Eye (tissue), 1 donor: ENCODE measurements around the gene TEX29.
A peak's percentile ranks its signal among the peaks of the same experiment; 100 is the strongest.

Experiments used
- DNase-seq: peaks from one replicate; pipeline ENCODE4 v3.0.0-alpha.2; 2015

The TEX29 gene

DNA sequence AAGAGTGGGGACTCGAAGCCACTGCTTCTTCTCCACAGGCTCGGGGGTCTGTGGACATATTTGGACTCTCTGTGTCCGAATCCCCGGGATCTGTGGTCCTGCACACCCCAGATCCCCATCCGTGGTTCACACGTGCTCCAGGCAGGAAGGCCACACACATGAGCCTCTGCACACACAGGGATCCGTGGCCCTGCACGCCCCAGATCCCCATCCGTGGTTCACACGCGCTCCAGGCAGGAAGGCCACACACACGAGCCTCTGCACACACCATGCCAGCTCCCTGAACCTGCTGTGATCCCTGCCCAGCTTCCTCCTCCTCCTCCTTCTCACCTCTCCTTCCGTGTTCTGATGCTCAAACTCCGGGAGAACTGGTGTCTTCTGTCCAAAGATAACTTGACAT lies 3.1 kb downstream of the TEX29 start:
- no peak for DNase-seq

DNA sequence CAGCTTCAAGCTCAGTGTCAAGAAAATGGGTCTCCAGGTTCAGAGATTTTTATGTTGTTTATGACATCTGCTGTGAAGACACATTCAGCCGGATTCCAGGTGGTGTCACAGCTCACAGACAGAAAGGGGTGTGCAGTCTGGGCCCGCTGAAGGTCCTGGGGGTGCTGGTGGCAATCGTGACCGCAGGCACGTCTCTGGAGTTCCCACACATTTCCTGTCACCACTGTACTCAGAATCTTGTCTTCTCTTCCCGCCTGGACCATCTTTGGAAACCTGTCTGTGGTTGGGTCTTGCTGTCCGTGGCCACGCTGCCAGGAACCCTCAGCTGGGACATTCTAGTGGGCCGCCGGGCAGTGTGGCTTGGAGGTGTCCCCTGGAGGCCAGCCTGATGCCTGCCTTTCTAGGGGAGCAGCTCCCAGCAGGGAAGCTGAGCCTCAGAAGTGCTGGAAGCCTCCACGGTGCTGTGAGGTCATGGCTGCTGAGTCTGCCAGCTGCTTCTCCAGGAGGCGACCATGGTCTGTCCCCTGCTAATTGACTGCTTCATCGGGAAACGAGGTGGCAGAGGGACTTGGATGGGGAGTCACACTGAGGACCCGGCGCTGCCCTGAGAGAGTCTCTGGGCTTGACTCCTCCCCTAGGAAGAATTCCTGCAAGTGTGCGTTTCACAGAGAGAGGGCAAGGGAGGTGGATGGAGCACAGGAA lies 3.7 kb downstream of the TEX29 start:
- peak; percentile 22 for DNase-seq

DNA sequence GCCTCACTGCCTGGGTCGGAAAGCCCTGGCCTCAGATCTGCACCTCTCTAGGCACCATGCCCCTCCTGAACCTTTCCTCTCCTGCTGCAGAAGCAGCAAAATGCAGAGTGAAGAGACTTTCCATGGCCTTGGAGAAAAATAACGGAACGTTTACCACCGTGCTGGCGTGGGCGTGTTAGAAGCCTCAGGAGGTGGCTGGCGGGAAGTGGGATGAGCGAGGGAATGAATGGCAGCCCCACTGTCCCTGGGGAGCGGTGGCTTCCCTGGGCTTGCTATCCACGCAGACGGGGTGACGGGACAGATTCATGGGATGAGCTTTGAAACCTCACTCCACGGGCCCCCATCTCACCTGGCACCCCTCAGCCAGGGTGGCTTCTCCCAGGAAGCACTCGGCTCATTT lies 4.3 kb downstream of the TEX29 start:
- DNase-seq, result no peak

DNA sequence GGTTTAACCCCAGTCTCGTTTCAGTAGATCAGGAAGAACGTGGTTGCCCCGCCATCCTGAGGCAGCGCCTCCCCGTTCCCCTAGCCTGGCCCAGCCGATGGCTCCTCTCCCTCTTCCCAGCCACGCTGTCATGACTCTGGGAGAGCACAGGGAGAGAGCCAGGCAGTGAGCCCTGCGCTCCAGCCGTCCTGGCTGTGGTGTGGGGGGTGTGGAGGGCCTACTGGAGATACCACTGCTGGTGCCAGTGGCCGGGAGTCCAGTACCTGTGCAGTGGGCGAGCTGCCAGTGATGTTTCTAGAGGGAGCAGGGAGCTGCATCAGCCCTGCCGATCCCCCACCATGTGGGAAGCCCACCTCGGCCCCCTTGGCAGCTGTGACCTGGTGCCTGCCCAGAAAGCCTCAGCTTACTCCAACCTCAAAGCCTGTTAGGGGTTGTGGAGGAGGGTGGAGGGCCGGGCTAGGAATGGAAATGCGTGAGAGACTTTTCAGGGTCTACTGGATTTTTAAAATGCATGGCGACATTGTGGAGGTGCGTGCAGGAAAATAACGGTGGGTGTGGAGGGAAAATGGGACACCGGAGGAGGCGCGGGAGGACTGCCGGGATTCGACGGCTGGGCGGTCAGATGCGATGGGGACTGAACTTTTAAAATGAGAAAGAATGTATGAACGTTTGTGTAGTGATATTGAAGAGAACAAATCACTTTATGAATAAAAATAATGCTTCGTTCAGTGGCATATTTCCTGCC lies 4.9 kb downstream of the TEX29 start:
- DNase-seq, result no peak

DNA sequence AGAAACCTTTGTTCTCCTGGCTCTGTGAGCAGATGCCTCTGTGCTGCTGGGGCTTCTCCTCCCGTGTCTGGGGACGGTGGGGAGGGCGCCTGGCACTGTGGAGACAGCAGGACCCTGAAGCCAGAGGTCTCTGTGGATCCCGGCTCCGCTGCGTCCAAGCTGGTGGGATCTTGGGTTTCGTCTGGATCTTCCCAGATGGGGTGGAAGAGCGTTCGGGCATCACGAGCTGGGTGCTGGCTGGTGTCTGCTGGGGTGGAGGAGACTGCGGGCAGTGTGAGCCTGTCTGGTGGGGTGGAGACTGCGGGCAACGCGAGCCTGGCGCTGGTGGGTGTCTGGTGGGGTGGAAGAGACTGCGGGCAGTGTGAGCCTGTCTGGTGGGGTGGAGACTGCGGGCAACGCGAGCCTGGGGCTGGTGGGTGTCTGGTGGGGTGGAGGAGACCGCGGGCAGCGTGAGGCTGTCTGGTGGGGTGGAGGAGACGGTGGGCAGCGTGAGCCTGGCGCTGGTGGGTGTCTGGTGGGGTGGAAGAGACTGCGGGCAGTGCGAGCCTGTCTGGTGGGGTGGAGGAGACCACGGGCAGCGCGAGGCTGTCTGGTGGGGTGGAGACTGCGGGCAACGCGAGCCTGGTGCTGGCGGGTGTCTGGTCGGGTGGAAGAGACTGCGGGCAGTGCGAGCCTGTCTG lies 5.6 kb downstream of the TEX29 start:
- no peak for DNase-seq

DNA sequence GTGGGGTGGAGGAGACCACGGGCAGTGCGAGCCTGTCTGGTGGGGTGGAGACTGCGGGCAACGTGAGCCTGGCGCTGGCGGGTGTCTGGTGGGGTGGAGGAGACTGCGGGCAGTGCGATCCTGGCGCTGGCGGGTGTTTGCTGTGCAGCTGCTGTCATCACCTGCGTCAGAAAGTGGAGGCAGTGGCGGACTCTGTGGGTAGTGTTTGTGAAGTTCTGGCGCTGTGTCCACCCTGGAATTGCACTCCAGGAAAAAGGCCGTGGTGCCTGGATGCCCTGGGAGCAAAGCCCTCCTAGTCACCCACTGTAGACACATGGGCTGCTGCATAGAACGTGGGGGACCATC lies 6.2 kb downstream of the TEX29 start:
- DNase-seq, result no peak

DNA sequence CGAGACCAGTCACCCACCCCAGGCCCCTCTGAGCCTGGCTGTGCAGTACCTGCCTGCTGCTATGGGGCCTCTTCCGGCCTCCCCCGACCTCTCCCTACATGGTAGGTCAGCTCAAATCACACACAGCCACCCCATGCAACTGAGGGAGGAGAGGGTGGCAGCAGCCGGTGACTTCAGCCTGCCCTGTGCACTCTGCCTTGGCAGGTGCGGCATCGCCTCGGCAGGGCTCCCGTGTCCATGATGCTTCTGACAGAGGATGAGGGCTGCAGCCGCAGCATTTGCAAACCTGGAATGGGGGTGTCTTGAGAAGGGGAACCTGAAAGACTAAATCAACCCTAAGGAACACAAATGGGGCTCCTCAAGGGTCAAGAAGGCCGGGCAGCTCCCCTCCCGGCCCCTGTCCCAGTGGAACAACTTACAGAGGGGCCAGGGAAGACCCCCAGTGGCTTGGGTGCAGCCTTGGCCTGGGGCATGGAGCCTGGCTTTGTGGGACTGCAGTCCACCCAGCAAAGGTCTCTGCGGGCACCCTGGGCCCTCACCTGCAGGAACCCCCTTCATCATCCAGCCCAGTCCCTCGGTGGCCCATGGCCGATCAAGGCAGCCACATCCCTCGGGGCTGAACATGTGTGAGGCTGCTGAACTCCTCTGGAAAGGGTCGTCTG lies 6.7 kb downstream of the TEX29 start:
- DNase-seq, result no peak

DNA sequence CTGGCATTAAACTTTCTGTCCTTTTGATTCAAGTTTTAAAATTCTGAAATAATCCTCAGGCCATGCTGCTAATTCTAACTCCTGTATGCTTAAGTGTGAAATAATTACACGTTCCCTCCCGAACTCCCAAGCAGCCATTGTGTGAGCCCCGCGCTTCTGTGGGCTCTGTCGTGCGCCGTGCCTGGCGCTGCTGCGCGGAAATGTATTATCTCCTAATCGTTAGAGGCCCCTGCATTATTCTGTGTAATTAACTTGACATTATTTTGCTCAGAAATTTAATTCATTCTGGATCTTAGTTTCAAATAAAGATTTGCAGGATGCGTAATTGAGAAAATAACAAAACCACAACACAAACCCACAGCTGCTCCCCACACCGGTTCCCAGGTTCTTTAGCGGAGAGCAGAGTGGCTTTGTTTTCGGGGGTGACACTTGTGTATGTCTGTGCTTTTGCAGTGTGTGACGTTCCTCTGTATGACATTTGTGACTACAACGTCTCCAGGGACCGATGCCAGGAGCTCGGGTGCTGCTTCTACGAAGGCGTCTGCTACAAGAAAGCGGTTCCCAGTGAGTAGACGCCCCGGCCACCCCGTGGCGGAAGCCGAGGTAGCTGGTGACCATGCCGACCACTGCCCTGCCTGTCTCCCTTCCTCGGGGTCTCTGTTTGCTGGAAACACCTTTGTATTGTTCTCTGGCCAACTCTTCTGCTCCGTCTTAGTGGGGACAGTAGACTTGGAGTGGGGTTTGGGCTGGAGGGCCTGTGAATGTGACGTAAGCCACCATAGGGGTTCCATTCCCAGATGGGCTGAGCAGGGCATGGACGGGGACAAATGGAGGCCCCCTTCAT lies 7.5 kb downstream of the TEX29 start:
- DNase-seq, result no peak

DNA sequence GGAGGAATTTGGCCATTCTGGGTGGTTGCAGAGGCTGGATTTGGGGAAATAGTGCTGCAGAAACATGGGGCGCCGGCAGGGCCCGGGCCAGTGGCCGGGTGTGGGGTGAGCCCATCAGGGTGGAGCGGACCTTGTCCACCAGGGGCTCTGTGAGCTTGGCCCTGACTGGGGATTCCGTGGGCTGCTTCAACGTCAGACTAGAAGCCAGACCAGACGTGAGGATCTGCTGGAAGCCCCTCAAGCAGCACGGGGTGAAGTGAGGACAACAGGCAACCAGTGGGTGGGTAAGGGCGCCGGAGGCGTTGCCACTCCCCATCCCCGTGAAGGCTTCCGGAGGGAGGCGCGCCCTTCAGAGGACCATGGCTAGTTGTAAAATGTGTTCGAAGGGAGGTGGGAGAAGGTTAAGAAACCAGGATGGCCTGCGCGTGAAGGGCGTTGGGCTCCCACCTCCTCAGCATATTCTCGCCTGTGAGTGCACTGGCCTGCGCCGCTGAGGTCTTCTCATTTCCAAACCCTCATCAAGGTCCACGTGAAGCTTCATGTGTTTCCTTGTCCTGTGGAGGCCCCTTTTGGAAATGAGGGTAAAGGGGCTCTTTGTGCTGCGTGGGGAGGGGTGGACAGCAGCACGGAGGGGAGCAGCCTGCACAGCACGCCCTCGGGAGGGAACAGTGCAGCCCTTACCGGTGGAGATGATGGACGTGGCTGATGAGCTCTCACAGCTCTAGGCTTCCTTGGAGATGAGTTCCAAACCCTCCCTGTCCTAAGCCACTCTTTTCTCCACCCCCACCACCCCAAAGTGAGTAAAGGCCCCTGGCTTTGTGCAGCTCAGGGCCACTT lies 8.3 kb downstream of the TEX29 start:
- no peak for DNase-seq

DNA sequence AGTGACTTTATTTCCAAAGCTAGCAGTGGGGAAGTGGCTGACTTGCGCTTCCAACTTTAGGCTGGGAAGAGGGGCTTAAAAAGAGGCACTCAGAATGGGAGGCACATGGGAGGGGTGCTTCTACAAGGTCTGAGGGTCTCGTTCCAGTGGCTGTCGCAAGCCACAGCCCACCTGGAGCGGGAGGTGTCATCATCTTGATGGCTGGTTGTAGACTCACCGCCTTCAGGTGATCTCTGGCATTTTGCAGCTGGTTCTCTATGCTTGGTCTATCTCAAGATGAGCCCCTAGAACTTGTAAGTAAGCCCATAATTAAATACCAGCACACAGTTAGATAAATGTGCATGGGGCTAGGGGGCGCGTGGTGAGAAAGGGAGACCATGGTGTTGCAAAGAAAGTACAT lies 9.2 kb downstream of the TEX29 start:
- no peak for DNase-seq

DNA sequence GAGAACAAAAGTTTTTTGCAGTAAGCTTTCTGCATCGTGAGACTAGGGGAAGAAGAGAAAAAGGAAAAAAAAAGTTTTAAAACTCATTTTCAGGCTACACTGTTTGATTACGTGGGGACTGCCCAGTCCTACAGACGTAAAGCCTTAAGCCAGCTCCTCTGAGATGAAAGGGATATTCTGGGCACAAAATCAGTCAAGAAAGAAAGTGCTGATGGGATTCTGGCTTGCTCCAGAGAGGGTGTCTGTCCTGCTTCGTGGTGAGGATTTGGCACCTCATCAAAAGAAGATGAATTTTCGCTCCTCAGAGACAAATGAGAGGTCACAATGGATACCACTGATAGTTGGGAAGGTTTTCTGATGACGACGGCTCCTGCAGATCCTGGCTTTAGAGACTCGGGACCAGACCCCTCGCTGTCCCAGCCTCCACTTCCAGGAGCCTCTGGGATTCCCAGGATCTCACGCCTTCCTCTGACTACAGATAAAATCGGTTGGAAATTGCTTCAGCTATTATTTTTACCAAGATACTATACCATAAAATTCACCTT lies 9.7 kb downstream of the TEX29 start:
- DNase-seq, result no peak

DNA sequence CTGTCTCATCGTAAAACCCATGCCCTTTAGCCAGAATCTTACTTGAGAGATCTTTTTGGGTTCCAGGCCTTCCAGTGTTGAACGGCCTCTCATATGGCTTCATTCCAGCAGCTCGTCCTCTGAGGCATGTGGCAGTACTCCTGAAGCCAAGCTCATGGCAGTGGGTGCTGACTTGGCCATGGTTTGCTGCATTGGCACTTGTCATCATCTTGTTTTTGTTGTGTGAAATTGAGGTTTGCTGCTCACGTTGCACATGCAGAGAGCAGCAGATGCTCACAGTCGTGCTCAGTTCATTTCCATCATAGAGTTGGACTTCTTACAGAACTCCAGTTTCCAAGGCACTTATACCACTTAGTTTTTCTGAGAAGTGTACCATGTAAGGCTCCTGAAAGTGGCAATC lies 14.9 kb downstream of the TEX29 start:
- no peak for DNase-seq

DNA sequence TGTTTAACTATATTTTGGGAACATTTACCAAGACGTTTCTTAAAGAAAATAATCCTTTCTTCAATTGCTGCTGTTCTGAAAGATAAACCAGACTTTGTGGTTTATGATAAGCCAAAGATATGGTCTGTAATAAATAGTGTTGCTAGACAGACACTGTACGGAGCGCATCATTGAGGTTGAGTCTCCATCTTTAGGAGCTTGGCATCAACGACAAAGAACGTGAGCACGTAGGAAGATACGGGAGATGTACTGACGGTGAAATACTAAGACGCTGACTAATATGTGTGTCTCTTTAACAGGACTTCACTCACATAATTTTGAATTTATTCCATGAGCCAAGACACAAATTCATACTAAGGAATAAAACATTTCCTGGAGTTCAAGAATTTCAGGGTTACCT lies 16.2 kb downstream of the TEX29 start:
- DNase-seq, result no peak

DNA sequence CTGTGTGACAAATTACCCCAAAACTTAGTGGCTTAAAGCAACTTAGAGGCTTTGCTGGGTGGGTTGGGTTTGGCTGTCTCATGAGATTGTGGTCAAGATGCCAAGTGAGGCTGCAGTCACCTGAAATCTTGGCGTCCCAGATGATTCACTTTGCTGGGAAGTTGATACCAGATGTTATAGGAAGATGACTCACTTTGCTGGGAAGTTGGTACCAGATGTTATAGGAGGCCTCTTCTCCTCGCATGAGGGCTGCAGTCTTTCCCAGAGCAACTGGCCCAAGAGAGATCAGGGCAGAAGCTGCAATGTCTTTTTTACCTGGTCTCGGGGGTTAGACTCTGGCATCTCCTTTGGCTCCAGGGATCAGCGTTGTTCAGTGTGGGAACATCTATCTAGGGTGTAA lies 16.8 kb downstream of the TEX29 start:
- no peak for DNase-seq

DNA sequence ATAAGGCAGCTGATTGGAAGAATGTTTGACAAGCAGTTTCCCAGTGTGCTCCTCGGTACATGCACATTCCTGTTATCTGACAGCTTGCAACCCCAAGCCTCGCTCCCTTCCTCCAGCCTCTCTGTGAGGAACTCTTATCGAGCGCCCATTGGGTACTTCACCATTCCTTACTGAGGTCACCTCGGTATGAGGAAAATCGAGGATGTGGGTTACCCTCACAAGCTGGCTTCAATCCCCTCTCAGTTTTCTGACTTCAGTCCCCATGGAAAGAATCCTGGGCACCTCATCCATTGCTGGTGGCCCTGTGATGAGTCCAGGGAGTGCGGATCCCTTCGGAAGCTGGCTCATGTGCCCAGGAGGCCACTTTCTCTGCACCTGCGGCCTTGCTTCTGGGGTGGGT lies 17.3 kb downstream of the TEX29 start:
- DNase-seq, result no peak

DNA sequence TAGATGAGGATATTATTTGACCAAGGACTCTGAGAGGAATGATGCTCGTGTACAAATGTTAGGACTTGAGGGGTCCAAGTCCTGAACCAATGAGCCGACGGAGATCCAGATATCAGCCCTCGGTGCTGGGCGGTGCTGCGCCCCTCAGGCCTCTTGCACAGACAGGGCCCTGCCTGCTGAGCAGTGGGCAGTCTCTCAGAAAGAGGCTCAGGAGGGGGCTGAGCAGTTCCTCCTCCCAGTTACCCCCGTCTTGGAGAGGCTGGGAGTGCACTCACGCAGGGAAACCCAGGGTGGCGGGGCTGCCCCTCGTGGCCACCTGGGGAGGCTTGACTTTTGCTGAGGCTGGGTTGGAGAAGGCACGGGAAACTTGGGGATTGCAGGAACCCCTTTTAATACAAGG lies 18.4 kb downstream of the TEX29 start:
- DNase-seq, result no peak

DNA sequence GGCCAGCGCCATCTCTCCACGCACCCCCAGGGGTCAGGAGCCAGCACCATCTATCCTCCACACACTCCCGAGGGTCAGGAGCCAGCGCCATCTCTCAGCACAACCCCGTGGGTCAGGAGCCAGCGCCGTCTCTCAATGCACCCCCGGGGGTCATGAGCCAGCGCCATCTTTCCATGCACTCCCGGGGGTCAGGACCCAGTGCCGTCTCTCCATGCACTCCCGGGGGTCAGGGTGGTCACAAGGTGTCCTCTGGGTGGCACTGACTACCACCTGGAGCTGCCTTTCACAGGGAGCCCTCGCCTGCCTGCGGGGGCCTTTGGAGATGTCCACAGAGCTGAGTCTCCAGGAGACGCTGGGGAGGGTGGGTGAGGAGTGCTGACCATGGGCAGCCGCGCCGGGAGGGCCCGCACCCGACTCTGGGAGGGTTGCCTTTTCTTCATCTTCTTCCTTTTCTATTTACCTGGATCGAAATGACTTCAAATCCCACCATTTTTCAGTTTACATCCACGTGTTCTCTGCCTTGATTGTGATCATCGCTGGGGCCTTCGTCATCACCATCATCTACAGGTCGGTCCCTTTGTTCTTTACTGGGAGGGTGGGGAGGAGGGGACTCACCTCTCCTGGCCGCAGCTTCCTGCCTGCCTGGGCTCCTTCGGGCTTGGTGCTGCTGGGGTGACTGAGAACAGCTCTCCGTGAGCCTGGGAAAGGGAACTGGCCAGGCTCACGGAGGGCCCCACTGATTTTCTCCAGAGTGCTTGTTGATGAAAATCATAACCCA lies 19.1 kb downstream of the TEX29 start:
- DNase-seq, result no peak

DNA sequence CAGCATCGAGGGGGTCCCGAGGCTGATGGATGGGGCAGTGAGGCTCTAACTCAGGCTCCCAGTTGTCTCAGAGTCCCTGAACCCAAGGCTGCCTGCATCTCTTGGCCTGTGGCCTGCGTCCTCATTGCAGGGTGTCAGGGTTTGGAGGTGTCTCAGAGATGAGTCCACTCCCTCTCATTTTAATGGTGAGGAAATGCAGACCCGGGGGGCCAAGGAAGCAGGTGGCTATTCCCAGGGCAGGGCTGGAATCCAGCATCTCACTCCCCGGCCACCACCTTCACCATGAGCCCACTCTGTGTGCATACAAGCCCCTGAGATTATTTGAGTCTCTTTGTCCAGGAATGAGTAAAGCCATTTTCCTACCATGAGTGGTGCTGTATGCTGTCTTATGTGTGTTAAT lies 21.4 kb downstream of the TEX29 start:
- DNase-seq, result no peak

DNA sequence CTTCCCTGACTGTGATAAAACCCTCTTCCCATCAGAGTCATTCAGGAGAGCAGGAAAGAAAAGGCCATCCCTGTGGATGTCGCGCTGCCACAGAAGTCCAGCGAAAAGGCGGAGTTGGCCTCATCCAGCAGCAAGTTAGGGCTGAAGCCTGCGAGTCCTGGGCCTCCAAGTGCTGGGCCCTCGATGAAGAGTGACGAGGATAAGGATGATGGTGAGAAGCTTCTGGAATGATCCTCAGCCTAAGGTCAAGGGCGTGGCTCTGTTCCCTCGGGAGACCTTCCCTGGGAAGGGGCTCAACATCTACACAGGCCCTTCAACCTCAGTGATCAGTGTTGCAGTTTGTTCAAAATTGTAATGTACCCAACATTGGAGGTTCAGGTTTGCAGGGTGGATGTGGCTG lies 22.3 kb downstream of the TEX29 start:
- no peak for DNase-seq

DNA sequence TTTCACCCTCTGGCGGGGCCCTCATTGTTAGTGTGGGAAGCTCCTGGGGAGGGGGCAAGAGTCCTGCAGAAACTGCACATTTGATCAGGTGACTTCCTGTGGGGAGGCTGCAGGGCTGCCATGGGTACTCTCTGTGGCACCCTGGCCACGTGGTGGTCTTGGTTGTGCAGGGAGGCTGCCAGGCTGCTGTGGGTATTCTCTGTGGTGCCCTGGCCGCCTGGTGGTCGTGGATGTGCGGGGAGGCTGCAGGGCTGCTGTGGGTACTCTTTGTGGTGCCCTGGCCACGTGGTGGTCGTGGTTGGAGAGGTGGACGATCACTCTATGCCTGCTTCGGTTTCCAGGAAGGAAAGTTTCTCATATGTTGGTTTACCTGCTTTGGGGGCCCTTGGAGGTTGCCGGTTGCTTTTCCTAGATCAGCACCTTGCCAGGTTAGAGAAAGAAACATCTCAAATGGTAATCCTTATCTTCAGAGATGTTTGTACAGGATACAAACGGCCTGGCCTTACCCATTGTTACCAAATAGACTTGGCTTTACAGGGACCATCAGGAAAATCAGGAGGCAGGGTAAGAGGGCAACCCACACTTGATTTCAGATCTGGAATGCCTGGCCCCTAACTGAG lies 22.9 kb downstream of the TEX29 start:
- DNase-seq, result no peak
